Natural killer cell (primary cell): Measurements from ENCODE around the gene TMC1. TPM values are rescaled to one million over a fixed set of nuclear protein-coding genes. Genes with fewer than 3 reads are reported as not detected.

Experiments used
- ATAC-seq, 3 donors: fragments of 150-1000 bp in 2 of 3; fragments of 200-7000 bp in 1 of 3; cut with Tn5 transposase; 1 replicate in 1 of 3; 2 replicates in 2 of 3; pipeline ENCODE4 v1.10.0; 2021; ENCODE audit warnings: mild to moderate bottlenecking in 2 of 3, moderate library complexity in 2 of 3
- DNase-seq, 2 donors: peaks; one replicate each; pipeline versions ENCODE4 v3.0.0 to v3.0.0-alpha.2; 2013 to 2021; ENCODE audit warnings: mixed read lengths in 1 of 2
- H3K27ac ChIP-seq: one replicate; pipeline ENCODE4 v1.5.1; 2013; ENCODE audit warnings: mild to moderate bottlenecking, low read length
- H3K27me3 ChIP-seq: one replicate; pipeline ENCODE4 v1.6.1; 2013; ENCODE audit warnings: low read length; ENCODE audit not compliant: control insufficient read depth, insufficient read depth
- H3K36me3 ChIP-seq: one replicate; pipeline ENCODE4 v1.6.1; 2013; ENCODE audit warnings: low read length; ENCODE audit not compliant: control insufficient read depth, insufficient read depth
- H3K4me1 ChIP-seq: one replicate; pipeline ENCODE4 v1.6.1; 2013; ENCODE audit warnings: low read length; ENCODE audit not compliant: control insufficient read depth, insufficient read depth
- H3K4me3 ChIP-seq: one replicate; pipeline ENCODE4 v1.5.1; 2013; ENCODE audit warnings: low read length
- H3K9me3 ChIP-seq: one replicate; pipeline ENCODE4 v1.6.1; 2013; ENCODE audit warnings: low read length; ENCODE audit not compliant: control insufficient read depth, insufficient read depth
- H3K27ac Mint-ChIP-seq, 2 donors: one replicate each; pipeline ENCODE4 v1.8.0; 2022; ENCODE audit warnings: mild to moderate bottlenecking in 2 of 2, mixed read lengths in 2 of 2, moderate library complexity in 1 of 2
- H3K27me3 Mint-ChIP-seq, 2 donors: one replicate each; pipeline ENCODE4 v1.8.0; 2022; ENCODE audit warnings: low read depth in 2 of 2, mixed read lengths in 2 of 2
- H3K36me3 Mint-ChIP-seq: one replicate; pipeline ENCODE4 v1.8.0; 2022; ENCODE audit warnings: mixed read lengths
- H3K4me1 Mint-ChIP-seq, 2 donors: one replicate each; pipeline ENCODE4 v1.8.0; 2022; ENCODE audit warnings: mixed read lengths in 2 of 2
- H3K4me3 Mint-ChIP-seq: one replicate; pipeline ENCODE4 v1.8.0; 2022; ENCODE audit warnings: mild to moderate bottlenecking, moderate library complexity, mixed read lengths
- H3K9me3 Mint-ChIP-seq, 2 donors: one replicate each; pipeline ENCODE4 v1.8.0; 2022; ENCODE audit warnings: mixed read lengths in 2 of 2
- CTCF ChIP-seq: fragments of 200-600 bp; IDR thresholded peaks from one replicate; pipeline ENCODE4 v1.8.0; 2022; ENCODE audit warnings: antibody characterized with exemption
- WGBS: methylation state at CpG from one replicate; pipeline ENCODE4 v1.1.7; 2013; ENCODE audit warnings: missing lambda C conversion rate; ENCODE audit not compliant: insufficient coverage; 5-methylcytosine and 5-hydroxymethylcytosine counted together
- intact Hi-C: fragments of 100-400 bp; cut with micrococcal nuclease; formaldehyde crosslinking; loops from one replicate; pipeline ENCODE4 v1.14.2; 2022
- total RNA-seq, 4 donors: library from RNA; stranded (reverse); fragments of 120-200 nt in 1 of 4; gene quantifications; one replicate each; pipeline versions ENCODE4 v1.2.3 to v1.2.4, GENCODE V29; 2013 to 2022

The TMC1 gene
- total RNA-seq, 3 donors from 2014 or later (not counting 1 experiment from before 2014, with no cell fraction given): not detected

DNA sequence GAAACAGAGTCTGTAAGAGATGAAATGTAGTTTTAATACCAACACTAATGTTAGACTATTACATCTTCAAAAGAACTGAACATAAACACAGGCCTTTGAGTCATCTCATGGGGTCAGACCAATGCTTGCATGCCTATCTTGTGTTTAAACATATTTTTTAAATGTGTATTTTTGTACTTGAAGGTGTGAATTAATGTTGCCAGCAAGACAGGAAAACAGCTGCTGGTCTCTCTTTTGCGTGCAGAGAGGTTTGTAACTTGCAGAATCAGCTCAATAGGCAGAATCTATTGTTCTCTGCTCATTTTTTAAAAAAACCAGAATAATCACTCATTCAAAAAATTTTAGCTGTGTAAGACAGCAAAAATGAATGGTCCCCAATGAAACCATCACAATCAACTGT is 251.3 kb downstream of the TMC1 start:
- H3K36me3 ChIP-seq: no peaks in the 10 kb centered on the region
- DNase-seq: no peak
- no peak for TF ChIP-seq CTCF
- H3K27me3 ChIP-seq: no peaks in the 10 kb centered on the region
- no peaks in the 10 kb centered on the region for H3K36me3 Mint-ChIP-seq
- intact Hi-C loops: no loop called here
- no peaks in the 10 kb centered on the region for H3K4me1 ChIP-seq
- H3K9me3 Mint-ChIP-seq: no peaks in the 10 kb centered on the region
- no peak overlapping the region for H3K27ac ChIP-seq
- no peak overlapping the region for H3K4me3 ChIP-seq
- no peaks in the 10 kb centered on the region for H3K9me3 ChIP-seq
- H3K27ac Mint-ChIP-seq: no peak overlapping the region
- WGBS: 86% methylated on average over 1 of the region's 1 CpG
- H3K4me3 Mint-ChIP-seq: no peak overlapping the region
- ATAC-seq: no peak
- no peaks in the 10 kb centered on the region for H3K4me1 Mint-ChIP-seq
- no peaks in the 10 kb centered on the region for H3K27me3 Mint-ChIP-seq

GRCh38 chr9:72773570-72773969 is 252.2 kb downstream of the TMC1 start:
- no peaks in the 10 kb centered on the region for H3K9me3 ChIP-seq
- H3K4me3 Mint-ChIP-seq: no peak overlapping the region
- no peaks in the 10 kb centered on the region for H3K4me1 ChIP-seq
- H3K27ac ChIP-seq: no peak overlapping the region
- no peaks in the 10 kb centered on the region for H3K36me3 Mint-ChIP-seq
- no peak overlapping the region for H3K27ac Mint-ChIP-seq
- intact Hi-C loops: no loop called here
- no peaks in the 10 kb centered on the region for H3K27me3 ChIP-seq
- H3K9me3 Mint-ChIP-seq: peaks cover 0 to 2% of the 10 kb centered on the region in 2 donors
- H3K4me3 ChIP-seq: no peak overlapping the region
- ATAC-seq: no peak
- no peaks in the 10 kb centered on the region for H3K27me3 Mint-ChIP-seq
- DNase-seq: no peak
- H3K36me3 ChIP-seq: no peaks in the 10 kb centered on the region
- 60% methylated on average over 2 of the region's 2 CpGs for WGBS
- no peak for TF ChIP-seq CTCF
- no peaks in the 10 kb centered on the region for H3K4me1 Mint-ChIP-seq

DNA sequence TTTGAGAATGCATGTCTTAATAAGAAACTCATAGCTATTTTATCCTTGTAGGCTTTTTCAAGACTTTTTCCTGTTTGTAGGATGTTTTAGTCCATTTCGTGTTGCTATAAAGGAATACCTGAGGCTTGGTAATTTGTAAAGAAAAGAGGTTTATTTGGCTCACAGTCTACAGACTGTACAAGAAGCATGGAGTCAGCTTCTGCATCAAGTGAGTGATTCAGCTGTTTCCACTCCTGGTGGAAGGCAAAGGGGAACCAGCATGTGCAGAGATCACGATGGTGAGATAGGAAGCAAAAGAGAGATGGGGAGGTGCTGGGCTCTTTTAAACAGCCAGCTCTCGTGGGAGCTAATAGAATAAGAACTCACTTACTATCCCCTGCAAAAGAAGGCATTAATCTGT is 254.2 kb downstream of the TMC1 start:
- no peaks in the 10 kb centered on the region for H3K27me3 Mint-ChIP-seq
- H3K4me1 Mint-ChIP-seq: no peaks in the 10 kb centered on the region
- Histone ChIP-seq H3K36me3 (no peaks in the 10 kb centered on the region), H3K4me1 (no peaks in the 10 kb centered on the region), H3K27me3 (no peaks in the 10 kb centered on the region), H3K4me3 (no peak overlapping the region), H3K9me3 (no peaks in the 10 kb centered on the region), H3K27ac (no peak overlapping the region)
- DNase-seq: no peak
- intact Hi-C loops: no loop called here
- no peak for TF ChIP-seq CTCF
- no peaks in the 10 kb centered on the region for H3K36me3 Mint-ChIP-seq
- ATAC-seq: no peak
- H3K4me3 Mint-ChIP-seq: no peak overlapping the region
- 34% methylated on average over 3 of the region's 3 CpGs for WGBS
- no peak overlapping the region for H3K27ac Mint-ChIP-seq
- H3K9me3 Mint-ChIP-seq: peaks cover 4 to 7% of the 10 kb centered on the region in 2 donors

DNA sequence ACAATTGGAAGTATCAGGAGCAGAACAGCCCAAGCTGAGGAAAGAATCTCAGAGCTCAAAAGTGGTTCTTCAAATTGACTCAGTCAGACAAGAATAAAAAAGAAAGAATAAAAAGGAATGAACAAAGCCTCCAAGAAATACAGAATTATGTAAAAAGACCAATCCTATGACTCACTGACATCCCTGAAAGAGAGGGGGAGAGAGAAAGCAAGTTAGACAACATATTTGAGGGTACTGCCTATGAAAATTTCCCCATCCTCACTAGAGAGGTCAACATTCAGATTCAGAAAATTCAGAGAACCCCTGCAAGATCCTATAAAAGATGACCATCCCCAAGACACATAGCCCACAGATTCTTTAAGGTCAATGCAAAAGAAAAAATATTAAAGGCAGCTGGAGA is 258.2 kb downstream of the TMC1 start:
- Histone ChIP-seq H3K27me3 (no peaks in the 10 kb centered on the region), H3K36me3 (no peaks in the 10 kb centered on the region), H3K9me3 (no peaks in the 10 kb centered on the region), H3K4me1 (no peaks in the 10 kb centered on the region), H3K4me3 (no peak overlapping the region), H3K27ac (no peak overlapping the region)
- Mint-ChIP-seq H3K4me1 (no peaks in the 10 kb centered on the region), H3K27ac (no peak overlapping the region), H3K9me3 (peaks cover 4 to 10% of the 10 kb centered on the region in 2 donors), H3K4me3 (no peak overlapping the region), H3K36me3 (no peaks in the 10 kb centered on the region), H3K27me3 (no peaks in the 10 kb centered on the region)
- intact Hi-C loops: no loop called here
- no peak for DNase-seq
- no peak for TF ChIP-seq CTCF
- ATAC-seq: no peak
